Rectal smooth muscle tissue (tissue), 1 donor: ENCODE data around the gene ERI2.

Experiments used
- H3K27ac ChIP-seq: one replicate; pipeline ENCODE4 v1.7.0; 2013; ENCODE audit warnings: low read depth, low read length, inconsistent platforms
- H3K27me3 ChIP-seq: one replicate; pipeline ENCODE4 v1.7.0; 2013; ENCODE audit warnings: low read length; ENCODE audit not compliant: control insufficient read depth, insufficient read depth
- H3K36me3 ChIP-seq: one replicate; pipeline ENCODE4 v1.7.0; 2013; ENCODE audit warnings: low read length; ENCODE audit not compliant: control insufficient read depth, insufficient read depth
- H3K4me1 ChIP-seq: one replicate; pipeline ENCODE4 v1.7.0; 2013; ENCODE audit warnings: low read length; ENCODE audit not compliant: control insufficient read depth, insufficient read depth
- H3K4me3 ChIP-seq: one replicate; pipeline ENCODE4 v1.7.0; 2013; ENCODE audit warnings: low read length
- H3K9ac ChIP-seq: one replicate; pipeline ENCODE4 v1.7.0; 2013; ENCODE audit warnings: low read length

The ERI2 gene

GRCh38 chr16:20806168-20807050, at the start of gene ERI2, which contains the start of gene REXO5:
ERI2 (minus strand) TSS chr16:20806472; CDS start chr16:20806430, 42 bp downstream.
REXO5 (plus strand) TSS chr16:20806527; CDS start chr16:20806954, 427 bp downstream.
- Histone ChIP-seq H3K36me3 (no peaks in the 10 kb centered on the region), H3K9ac (peak within 1 kb of the TSS; percentile 96), H3K4me1 (peaks cover 5% of the 10 kb centered on the region), H3K4me3 (peak within 1 kb of the TSS; percentile 86), H3K27me3 (no peaks in the 10 kb centered on the region), H3K27ac (peak within 1 kb of the TSS; percentile 78)

- H3K4me3 ChIP-seq: no peak overlapping the region
- H3K27me3 ChIP-seq: no peaks in the 10 kb centered on the region
- H3K27ac ChIP-seq: no peak overlapping the region
- no peaks in the 10 kb centered on the region for H3K36me3 ChIP-seq
- H3K4me1 ChIP-seq: peaks cover 19% of the 10 kb centered on the region
- H3K9ac ChIP-seq: no peak overlapping the region
Measured at GRCh38 chr16:20854963-20855362, 48.7 kb upstream of the ERI2 start.

GRCh38 chr16:20853981-20854620, 47.8 kb upstream of the ERI2 start:
- no peak overlapping the region for H3K9ac ChIP-seq
- H3K4me1 ChIP-seq: peaks cover 19% of the 10 kb centered on the region
- no peak overlapping the region for H3K27ac ChIP-seq
- H3K36me3 ChIP-seq: no peaks in the 10 kb centered on the region
- no peak overlapping the region for H3K4me3 ChIP-seq
- no peaks in the 10 kb centered on the region for H3K27me3 ChIP-seq

GRCh38 chr16:20853143-20853542, 46.9 kb upstream of the ERI2 start:
- no peak overlapping the region for H3K4me3 ChIP-seq
- no peaks in the 10 kb centered on the region for H3K27me3 ChIP-seq
- no peaks in the 10 kb centered on the region for H3K36me3 ChIP-seq
- H3K4me1 ChIP-seq: peaks cover 19% of the 10 kb centered on the region
- no peak overlapping the region for H3K9ac ChIP-seq
- no peak overlapping the region for H3K27ac ChIP-seq

GRCh38 chr16:20851601-20852000, 45.3 kb upstream of the ERI2 start:
- Histone ChIP-seq H3K9ac (peak overlapping the region; percentile 5), H3K27me3 (no peaks in the 10 kb centered on the region), H3K36me3 (no peaks in the 10 kb centered on the region), H3K4me1 (peaks cover 19% of the 10 kb centered on the region), H3K27ac (peak overlapping the region; percentile 70), H3K4me3 (no peak overlapping the region)

- H3K4me1 ChIP-seq: peaks cover 19% of the 10 kb centered on the region
- no peak overlapping the region for H3K4me3 ChIP-seq
- no peak overlapping the region for H3K9ac ChIP-seq
- peak overlapping the region; percentile 70 for H3K27ac ChIP-seq
- H3K27me3 ChIP-seq: no peaks in the 10 kb centered on the region
- no peaks in the 10 kb centered on the region for H3K36me3 ChIP-seq
Measured at GRCh38 chr16:20850981-20851380, 44.7 kb upstream of the ERI2 start.

- Histone ChIP-seq H3K36me3 (no peaks in the 10 kb centered on the region), H3K27ac (peak overlapping the region; percentile 18), H3K9ac (no peak overlapping the region), H3K4me1 (peaks cover 19% of the 10 kb centered on the region), H3K4me3 (no peak overlapping the region), H3K27me3 (no peaks in the 10 kb centered on the region)
Measured at GRCh38 chr16:20849589-20850390, 43.5 kb upstream of the ERI2 start.

GRCh38 chr16:20847550-20847949, 41.3 kb upstream of the ERI2 start:
- H3K9ac ChIP-seq: no peak overlapping the region
- no peak overlapping the region for H3K4me3 ChIP-seq
- H3K27ac ChIP-seq: no peak overlapping the region
- H3K4me1 ChIP-seq: peaks cover 19% of the 10 kb centered on the region
- no peaks in the 10 kb centered on the region for H3K36me3 ChIP-seq
- H3K27me3 ChIP-seq: no peaks in the 10 kb centered on the region

GRCh38 chr16:20846551-20846950, 40.3 kb upstream of the ERI2 start:
- no peak overlapping the region for H3K4me3 ChIP-seq
- no peak overlapping the region for H3K27ac ChIP-seq
- H3K4me1 ChIP-seq: peaks cover 16% of the 10 kb centered on the region
- H3K36me3 ChIP-seq: no peaks in the 10 kb centered on the region
- no peaks in the 10 kb centered on the region for H3K27me3 ChIP-seq
- H3K9ac ChIP-seq: no peak overlapping the region

GRCh38 chr16:20846030-20846429, 39.8 kb upstream of the ERI2 start:
- peaks cover 11% of the 10 kb centered on the region for H3K4me1 ChIP-seq
- H3K36me3 ChIP-seq: no peaks in the 10 kb centered on the region
- no peak overlapping the region for H3K27ac ChIP-seq
- H3K27me3 ChIP-seq: no peaks in the 10 kb centered on the region
- no peak overlapping the region for H3K4me3 ChIP-seq
- no peak overlapping the region for H3K9ac ChIP-seq

GRCh38 chr16:20844588-20844987, 38.3 kb upstream of the ERI2 start:
- Histone ChIP-seq H3K9ac (no peak overlapping the region), H3K27ac (no peak overlapping the region), H3K4me3 (no peak overlapping the region), H3K36me3 (peaks cover 2% of the 10 kb centered on the region), H3K27me3 (no peaks in the 10 kb centered on the region), H3K4me1 (no peaks in the 10 kb centered on the region)

GRCh38 chr16:20844054-20844453, 37.8 kb upstream of the ERI2 start:
- H3K27ac ChIP-seq: no peak overlapping the region
- H3K36me3 ChIP-seq: peaks cover 2% of the 10 kb centered on the region
- H3K4me1 ChIP-seq: no peaks in the 10 kb centered on the region
- no peak overlapping the region for H3K9ac ChIP-seq
- no peaks in the 10 kb centered on the region for H3K27me3 ChIP-seq
- no peak overlapping the region for H3K4me3 ChIP-seq
